Dermis microvascular lymphatic vessel endothelial cell (primary cell): ENCODE data around the gene CA10. TPM values are rescaled to one million over a fixed set of nuclear protein-coding genes. Genes with fewer than 3 reads are reported as not detected.

ENCODE experiments used
- DNase-seq, 2 donors: peaks; one replicate each; pipeline versions ENCODE4 v3.0.0 to v3.0.0-alpha.2; 2010; ENCODE audit warnings: low read depth in 2 of 2
- total RNA-seq: library from RNA; depleted of rRNA; stranded (reverse); fragments of >200 nt; gene quantifications from 2 replicates; pipeline ENCODE4 v1.2.1, GENCODE V29; 2014

Gene CA10
- total RNA-seq, 1 donor from 2014 or later: not detected

DNA sequence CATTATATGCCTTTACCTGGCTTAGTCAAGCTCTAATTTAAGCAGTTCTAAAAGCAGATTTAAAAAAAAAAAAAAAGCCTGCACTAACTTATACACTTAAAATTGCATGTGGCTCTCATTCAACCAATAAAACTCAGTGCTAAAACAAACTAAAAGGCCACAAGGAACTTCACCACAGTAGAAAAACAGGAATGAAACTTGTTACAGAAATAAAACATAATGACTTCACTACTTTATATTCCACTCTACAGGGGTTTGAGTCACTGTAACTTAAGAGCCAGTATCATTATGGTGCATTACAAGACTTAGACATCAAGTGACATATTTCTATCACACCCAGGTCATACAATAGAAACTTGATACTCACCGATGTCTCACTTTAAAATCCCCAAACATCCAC, 11.1 kb downstream of the CA10 start:
- DNase-seq: no peak

DNA sequence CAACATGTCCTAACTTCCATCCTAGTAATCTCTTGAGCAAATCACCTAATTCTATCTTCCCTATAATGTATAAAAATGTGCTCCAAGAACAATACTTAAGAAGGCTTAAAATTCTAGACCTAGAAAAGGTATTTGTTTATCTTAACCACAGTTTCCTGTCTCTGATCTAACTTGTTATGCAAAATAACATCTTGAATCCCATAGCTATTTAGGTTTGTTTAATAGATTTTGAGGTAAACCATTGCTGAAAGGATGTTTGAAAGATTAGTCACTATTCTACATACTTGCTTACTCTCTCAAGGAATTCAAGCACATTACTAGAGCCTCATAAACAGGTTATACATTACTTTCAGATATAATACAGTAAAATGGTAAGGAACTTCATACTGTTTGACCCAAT, 13.0 kb downstream of the CA10 start:
- DNase-seq: no peak

DNA sequence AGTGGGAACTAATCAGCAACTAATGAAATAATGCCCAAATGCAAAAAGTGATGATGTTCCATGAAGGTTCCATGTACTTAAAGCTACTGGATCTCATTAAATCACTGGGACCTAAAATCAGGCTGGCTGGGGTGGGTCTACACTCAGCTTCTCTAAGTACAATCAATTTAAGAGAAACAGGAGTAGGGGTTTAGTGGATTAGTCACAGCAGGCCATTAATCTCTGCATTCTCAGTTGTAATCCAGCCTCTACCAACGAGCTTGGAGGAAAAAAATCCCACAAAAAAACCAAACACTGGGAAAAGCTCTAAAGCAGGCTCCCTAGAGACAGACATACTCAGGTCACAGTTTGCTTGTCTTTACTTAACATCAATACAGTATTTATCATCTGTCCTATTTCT, 15.0 kb downstream of the CA10 start:
- DNase-seq: no peak

DNA sequence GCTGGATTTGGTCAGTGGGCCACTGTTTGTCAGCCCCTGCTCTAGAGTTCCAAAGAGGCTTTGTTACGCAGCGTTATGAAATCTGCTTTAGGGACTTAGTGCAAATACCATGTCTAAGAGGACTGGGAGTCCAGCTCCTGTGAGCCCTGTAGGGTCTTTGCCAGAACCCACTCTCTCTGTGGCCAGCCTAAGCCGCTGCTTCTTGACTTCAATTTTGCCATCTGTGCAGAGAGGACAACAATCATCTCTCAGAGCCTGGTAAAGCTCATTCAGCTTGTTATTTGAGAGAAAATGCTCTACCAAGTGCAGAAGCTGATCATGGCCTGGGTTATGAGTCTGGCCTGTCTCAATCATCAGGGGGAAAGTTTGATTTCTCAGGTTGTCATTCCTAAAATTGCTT, 17.9 kb downstream of the CA10 start:
- no peak for DNase-seq

DNA sequence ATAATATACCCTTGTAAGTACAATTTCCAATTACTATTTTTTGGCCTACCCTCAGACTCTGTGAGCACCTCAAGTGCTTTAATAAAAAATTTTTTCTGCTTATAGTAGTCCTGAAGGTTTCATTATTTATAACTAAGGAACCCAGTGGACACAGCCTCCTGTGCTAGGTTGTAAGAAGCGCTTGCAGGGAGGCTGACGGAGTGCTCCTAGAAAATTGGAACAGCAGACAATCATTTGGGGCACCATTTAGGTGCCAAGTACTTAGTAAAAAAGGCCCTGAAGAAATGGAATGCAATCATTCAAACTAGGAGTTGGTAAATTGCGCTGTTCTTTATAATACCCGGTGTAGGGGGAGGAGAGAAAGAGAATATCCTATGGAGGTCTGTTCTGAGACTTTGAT, 19.8 kb downstream of the CA10 start:
- no peak for DNase-seq

DNA sequence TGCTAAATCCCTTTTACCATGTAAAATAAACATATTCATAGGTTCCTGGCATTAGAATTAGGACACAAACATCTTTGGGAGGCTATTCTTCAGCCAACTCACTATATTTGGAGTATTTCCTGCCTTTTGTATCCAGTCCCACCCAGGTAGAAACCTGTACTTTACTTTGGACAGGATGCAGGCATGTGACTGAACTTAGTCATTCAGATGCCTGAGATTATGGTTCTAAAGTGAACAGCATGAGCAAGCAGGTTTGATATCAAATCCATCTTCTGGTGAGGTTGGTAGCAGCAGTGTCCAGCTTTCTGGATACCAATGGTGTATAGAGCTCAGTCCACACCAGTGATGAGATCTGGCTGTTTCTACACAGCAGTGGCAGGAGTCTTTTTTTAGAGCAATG, 20.2 kb downstream of the CA10 start:
- no peak for DNase-seq

DNA sequence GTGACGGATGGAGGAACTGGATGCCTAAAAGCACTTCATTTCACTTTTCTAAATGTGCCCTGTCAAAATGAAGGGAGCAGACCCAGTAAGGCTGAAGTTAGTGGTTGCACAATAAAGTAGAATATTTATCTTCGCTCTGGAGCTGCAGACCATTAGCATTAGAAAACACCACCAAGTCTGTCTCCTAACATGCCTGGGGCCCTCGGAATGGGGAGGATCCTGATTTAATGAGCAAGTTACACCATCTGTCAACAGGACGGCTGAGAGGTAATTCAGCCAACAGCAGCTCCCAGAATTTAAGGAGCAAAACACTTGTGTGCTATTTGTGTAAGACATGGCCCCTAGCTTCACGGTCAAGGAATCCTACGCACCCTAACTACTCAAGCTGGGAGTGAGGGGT, 22.3 kb downstream of the CA10 start:
- no peak for DNase-seq

DNA sequence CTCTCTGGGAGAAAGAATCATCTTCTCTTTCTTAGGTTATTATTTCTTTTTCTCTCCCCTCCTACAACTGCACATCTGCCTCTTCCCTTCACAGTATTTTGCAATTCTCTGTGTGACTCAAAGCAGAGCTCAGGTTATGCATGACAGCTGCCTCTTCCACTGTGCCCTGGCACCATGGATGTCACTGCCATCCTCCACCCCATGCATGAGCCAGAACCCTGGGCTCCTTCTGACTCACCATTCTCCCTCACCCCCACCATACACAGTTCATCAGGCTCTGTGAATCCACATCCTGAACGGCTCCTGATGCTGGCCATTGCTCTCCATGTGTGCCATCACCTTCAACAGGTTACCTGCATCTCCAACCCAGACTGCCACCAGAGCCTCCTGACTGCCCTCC, 23.9 kb downstream of the CA10 start:
- no peak for DNase-seq

DNA sequence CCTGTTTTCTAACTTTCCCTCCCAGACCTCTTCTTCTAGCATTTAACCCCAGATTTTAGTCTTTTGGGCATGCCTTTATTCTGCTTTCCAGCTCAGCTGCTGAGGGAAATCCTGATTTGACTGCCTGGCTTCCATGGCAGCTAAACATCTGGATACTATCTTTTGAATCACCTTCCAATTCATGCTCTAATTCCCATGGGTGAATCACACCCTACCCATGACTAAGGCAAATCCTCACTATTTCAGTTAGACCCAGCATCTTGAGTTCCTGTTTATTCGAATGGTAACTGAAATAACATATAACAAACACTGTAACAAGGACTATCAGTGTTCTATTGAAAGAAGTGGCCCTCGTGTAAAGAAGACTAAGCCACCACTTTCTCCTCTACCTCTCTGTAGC, 29.8 kb downstream of the CA10 start:
- DNase-seq: no peak

DNA sequence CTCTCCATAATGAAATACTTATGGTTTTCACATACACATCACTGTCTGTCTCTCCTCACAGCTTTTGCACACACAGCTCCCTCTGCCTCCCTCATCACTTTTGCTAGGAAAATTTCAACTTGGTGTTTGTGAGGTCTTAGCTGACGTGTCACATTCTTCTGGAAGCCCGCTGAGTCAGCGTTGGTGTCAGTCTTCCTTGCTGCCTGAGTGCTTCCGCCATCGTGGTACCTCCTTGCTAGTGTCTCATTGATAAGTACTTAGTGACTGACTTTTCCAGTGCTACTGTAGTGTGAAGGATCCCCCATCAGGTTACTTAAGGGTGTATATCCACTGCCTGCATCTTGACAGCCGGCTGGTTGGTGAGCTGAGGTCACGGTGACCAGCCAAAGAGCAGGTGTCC, 33.5 kb downstream of the CA10 start:
- no peak for DNase-seq

DNA sequence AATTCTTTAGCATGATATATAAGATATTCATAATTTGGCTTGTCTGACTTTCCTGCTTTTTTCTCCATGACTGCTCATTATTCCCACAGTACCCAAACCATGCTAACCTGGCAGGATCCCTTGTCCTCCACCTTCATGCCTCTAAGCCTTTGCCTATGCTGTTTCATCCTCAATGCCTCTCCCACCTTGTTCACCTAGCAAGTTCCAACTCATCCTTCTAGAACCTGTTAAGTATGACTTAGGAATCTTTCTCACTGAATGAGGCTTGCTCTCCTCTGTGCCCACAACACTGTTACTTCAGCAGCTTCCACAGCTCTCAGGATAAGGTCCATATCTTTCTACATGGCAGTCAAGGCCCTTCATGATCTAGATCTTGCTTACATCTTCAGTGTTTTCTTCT, 34.0 kb downstream of the CA10 start:
- no peak for DNase-seq

DNA sequence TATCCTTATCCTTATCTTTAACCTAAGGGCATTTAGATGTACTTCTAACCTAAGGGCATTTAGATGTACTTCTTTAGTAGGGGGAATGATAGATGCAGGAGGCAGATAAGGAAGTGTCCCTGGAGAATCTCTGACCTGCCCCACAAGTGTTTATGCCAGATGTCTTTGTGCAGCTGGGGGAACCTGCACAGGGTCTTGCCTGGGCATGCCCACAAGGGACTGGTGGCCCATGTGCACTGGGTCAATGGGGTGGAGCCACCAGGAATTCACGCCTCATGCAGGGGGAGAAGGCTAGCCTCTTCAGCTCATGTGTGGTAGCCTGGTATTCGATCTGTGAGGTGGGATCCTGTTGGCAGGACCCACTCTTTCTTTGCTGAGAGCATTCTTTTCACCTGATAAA, 38.0 kb downstream of the CA10 start:
- DNase-seq: no peak

DNA sequence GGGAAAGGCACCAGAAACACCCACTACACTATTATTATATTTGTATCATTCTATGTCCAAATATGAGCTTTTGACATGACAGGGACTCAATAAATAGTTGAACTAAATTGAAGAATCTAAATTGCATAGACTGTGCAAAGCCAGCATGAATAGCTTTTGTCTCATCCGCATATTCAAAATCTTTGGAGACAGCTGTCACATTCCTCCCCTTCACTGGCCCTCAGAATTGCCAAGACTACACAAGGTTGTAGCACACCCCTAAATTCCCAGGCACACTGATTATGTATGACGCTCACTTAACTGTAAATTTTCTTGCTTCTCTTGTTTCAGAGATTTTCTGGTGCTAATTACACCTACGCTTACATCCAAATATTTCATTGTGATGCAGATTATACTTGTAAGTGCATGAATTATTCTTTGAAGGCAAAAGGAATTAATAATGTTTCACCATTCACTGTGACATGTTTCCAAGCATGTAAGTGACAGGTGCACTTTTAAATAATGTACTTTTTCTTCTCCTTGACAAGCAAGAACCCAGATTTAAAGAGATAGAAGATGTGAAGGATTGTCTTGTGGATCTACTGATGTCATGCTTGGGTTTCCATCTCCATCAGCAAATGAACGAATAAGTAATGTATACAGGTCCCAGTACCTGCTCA, 47.5 kb downstream of the CA10 start:
- DNase-seq: no peak

DNA sequence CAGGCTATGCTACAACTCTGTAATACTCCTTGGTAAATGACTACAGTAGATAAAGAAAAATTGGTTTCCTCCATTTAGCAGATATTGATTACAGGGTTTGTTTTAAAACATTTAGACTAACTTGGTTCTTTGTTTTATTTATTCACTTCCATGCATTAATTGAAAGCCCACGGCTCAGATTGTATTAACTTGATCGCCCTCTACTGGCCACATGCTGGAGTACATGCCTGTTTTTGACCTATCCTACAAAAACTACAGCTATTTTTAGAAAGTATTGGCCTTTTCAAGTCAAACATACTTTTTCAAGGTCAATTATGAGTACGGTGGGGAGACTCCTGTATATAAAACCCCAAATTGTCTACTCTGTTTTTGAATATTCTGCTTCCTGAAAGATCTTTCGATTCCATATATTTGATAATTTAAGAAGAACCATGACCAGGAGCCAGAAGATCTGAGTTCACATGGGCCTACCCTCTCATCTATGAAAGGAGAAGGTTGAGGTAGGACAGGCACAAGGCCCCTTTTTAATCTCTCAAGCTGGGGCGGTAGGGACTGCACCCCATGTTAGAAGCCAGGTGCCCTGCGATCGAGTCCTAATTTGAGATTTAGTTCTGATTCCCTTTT, 51.8 kb downstream of the CA10 start:
- peak; percentile 21 to 24 for DNase-seq

DNA sequence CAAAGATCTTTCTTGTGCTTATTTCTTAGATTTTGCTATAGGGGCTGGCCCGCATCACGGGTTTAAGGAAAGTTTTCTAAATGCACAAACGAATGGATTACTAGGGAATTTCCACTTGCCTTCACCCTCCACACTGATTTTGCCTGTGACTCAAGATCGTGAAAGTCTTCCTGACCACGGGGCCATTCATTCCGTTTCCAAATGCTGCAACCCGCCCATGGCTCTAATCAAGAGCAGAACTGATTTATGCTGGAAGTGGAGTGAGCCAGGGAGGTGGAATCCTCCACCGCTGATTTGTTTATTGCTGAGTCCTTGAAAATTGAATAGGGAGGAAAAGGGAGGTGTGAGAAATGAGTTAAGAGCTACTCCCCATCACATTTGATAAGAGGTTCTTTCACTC, 52.4 kb downstream of the CA10 start:
- no peak for DNase-seq

DNA sequence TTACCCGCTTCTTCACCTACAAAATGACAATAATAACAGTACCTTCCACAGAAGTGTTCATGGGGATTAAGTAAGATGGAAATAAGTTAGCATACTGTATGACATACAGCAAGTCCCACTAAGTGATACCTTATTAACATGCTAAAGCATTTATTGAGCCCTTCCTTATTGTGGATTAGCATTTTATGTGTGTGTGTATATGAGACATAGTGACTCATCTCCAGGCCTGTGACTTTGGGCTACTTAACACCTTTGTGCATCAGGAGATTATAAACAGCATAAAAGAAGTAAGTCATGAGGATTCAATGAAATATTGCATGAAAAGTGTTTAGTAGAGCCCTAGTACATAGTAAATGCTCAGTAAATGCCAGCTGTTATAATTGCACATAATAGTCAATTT, 52.9 kb downstream of the CA10 start:
- DNase-seq: no peak

DNA sequence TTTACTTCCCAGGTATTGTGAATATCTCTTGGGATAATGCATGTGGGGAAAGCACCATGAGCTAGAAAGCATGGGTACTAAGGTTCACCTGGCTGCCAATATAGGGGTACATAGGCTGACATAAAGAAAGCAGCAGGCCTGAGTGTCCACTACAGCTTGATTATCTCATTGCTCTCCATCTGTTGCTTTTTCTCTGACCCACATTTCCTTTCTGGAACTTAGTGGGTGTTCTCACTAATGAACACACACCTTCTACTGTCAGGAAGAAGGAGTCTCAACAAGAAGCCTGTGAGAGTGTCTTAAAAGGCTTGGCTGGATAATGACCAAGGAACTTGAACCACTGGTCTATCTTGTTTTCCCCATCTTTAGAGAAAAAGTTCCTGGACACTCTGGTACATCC, 62.5 kb downstream of the CA10 start:
- DNase-seq: no peak

DNA sequence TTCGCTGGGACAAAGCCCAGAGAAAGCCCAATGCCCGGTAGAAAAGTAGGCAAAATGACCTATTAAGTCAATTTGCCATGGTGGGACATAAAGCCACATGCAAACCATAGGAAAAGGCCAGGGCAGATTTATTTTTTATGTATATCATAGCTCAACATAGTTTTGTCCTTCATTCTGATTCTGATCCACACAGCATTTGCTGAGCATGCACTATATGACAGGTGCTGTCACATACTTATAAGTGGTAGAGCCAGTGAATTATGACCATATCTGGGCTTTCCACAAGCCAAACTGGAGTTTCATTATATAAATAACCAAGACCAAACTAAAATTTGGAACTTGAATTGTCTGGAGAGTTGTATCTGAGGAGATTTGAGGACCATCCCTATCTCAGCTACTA, 74.3 kb downstream of the CA10 start:
- no peak for DNase-seq

DNA sequence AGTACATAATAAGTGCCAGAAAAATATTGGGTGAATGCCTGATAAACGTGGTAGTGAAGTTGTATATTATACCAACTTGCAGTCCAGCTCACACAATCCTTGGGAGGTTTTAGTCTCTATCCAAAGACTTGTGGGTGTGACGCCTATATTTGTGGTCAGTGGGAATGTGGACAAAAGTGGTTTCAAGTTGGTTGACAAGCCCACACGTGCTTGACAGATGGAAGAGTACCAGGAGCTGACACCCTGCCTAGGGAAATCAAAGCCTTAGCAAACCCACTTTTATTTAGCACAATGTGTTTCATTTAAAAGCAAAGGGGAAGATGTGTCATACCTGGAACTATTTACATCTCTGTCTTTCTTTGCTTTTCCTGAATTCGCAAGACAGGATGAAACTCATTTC, 79.0 kb downstream of the CA10 start:
- no peak for DNase-seq

DNA sequence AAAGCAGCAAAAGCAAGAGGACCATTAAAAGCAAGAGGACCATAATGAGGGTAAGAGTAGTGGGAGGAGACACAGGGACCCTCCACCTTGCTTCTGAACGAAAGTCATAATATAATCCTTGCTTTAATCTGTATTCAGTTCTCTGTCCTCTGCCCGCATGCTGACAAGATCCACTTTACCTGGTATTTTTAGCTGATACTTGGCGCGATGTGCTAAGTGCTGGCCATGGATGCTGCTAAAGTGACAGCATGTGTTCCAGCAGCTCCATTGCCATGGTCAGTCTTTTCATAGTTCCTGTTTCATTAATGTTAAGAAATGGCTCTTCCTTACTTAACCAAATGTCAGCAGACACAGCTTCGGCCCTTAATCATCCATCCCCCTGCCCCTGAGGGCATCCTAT, 86.8 kb downstream of the CA10 start:
- no peak for DNase-seq

DNA sequence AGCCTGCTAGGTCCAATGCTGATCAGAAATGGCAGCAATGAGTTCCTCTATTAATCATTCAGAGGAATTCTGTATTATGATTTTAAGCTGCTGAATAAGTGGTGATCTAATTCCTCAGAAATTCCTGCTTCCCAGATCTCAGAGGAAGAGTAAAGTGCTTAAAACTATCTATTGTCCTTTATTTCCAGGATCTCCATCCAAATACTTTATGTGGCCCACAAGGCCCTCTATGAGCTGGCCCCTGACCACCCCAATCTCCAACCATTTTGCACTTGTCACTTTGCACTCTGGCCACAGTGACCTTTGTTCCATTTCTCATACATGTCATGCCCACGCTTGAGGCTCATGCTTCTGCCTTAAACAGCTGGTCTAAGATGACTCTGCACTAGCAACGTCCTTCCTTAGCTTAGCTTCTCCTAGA, 93.7 kb downstream of the CA10 start:
- no peak for DNase-seq

DNA sequence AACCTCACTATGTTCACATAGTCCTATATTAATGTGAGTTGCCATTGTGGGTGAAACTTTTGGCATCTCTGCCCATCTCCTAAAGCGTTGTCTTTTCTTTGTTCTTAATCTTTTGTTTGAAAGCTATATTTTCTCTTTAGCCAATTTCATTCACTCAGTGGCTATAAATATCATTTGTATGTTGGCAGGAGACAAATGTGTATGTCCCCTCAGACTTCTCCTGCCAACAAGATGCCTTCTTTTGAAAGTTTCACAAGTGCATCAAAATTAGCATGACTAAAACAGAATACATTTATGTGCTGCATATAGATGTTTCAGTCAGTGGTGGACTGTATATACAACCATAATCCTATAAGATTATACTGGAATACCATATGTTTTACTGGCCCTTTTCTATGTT, 109.0 kb downstream of the CA10 start:
- DNase-seq: no peak

DNA sequence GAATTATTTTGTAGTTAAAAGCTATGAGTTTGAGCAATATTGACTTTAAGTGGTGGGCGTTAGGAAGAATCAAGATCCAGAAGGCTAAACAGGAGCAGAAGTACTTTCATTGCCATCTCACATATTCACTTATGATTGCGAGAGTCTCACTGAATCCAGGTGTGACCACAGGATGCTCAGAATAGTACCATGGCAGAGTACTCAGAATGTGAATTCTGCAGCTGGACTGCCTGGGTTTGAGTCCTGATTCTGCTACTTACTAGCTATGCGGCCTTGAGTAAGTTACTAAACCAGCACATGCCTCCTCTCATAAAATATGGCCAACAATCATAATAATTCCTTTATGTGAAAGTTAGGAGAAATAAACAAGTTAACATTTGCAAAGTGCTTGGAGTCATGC, 109.5 kb downstream of the CA10 start:
- no peak for DNase-seq
